ENCODE measurements around the gene TTC39C. TPM values are rescaled to one million over a fixed set of nuclear protein-coding genes. Genes with fewer than 3 reads are reported as not detected.
A peak's percentile ranks its signal among the peaks of the same experiment; 100 is the strongest.

The TTC39C gene
- total RNA-seq, 4 donors from 2014 or later, result 10.6 to 25.4 (median 12.9) TPM

DNA sequence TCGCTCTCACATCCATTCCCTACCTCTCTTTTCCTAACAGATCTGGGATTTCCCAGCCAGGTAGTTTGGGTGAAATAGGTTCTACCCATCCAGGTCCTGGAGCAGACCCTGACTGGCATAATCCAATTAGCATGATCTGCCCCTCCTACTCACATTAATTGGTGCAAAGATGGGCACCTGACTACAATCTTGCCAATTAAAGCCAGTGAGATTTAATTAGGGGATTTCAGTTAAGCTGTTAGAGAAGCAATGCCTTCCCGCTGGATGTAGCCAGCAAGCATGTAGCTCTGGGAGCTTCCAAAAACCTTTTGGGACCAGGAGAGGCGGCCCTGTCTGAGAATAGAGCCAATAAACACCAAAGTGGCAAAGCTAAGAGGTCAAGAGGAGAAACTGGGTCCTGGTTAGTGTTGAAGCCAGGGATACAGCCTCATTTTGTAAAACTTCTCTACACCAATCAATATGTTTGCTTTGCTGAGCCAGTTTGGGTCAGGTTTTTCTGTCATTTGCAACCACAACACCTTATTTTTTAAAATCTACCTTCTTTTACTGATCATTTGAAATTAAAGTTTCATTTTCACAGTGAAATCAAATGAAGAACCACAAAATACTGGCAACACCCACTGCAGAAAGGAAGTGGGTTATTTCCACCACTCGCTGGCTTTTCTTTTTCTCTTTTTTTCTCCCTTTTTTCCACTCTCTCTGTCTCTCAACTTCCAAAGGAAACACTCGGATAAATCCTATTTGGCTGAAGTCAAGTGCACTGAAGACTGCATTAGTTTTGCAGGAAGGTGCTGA is 3.2 kb upstream of the TTC39C start:
- Histone ChIP-seq H3K36me3 (no peaks in the 10 kb centered on the region), H3K4me3 (replicated peaks in 1 of 3) (no peak overlapping the region), H3K9me3 (no peaks in the 10 kb centered on the region), H3K27ac (no peak overlapping the region), H3K4me1 (peaks cover 3 to 7% of the 10 kb centered on the region in 2 donors), H3K27me3 (no peaks in the 10 kb centered on the region)
- no peak for TF ChIP-seq POLR2A (IDR thresholded peaks at IDR 0.05)
- TF ChIP-seq, protein P1, sequence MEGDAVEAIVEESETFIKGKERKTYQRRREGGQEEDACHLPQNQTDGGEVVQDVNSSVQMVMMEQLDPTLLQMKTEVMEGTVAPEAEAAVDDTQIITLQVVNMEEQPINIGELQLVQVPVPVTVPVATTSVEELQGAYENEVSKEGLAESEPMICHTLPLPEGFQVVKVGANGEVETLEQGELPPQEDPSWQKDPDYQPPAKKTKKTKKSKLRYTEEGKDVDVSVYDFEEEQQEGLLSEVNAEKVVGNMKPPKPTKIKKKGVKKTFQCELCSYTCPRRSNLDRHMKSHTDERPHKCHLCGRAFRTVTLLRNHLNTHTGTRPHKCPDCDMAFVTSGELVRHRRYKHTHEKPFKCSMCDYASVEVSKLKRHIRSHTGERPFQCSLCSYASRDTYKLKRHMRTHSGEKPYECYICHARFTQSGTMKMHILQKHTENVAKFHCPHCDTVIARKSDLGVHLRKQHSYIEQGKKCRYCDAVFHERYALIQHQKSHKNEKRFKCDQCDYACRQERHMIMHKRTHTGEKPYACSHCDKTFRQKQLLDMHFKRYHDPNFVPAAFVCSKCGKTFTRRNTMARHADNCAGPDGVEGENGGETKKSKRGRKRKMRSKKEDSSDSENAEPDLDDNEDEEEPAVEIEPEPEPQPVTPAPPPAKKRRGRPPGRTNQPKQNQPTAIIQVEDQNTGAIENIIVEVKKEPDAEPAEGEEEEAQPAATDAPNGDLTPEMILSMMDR (IDR thresholded peaks at IDR 0.05), result no peak
- intact Hi-C loops (cut with DNase I), result no loop called here
- WGBS, 2 donors, result 85 to 86% methylated on average over 5 of the region's 5 CpGs
- DNase-seq, result no peak

DNA sequence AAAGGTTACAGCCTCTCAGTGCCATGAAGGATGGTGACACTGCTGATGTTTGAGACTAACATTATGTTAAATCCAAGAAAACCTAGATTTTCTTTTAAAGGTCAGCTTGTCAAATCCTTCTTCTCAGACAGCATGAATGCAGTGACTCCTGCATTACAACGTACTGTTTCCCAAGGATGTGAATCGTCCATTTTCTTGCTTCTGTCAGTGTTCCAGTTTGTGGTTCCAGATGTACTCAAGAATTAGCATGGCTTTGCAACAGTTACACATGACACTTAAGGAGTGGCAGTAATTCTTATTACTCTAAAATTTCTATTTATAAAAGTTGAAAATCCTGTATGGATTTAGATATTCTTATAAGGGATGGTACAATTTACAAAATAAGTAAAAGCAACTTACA is 1.5 kb upstream of the TTC39C start:
- no peak for DNase-seq
- H3K4me1 ChIP-seq, result peaks cover 3 to 7% of the 10 kb centered on the region in 2 donors
- no peak overlapping the region for H3K27ac ChIP-seq
- H3K36me3 ChIP-seq, result no peaks in the 10 kb centered on the region
- intact Hi-C loops (cut with DNase I), result no loop called here
- no peaks in the 10 kb centered on the region for H3K27me3 ChIP-seq
- H3K9me3 ChIP-seq, result no peaks in the 10 kb centered on the region
- TF ChIP-seq, protein P1 (IDR thresholded peaks at IDR 0.05), result no peak
- TF ChIP-seq POLR2A (IDR thresholded peaks at IDR 0.05), result no peak
- no peak overlapping the region for H3K4me3 ChIP-seq (replicated peaks in 1 of 3)
- 83 to 84% methylated on average over 2 of the region's 2 CpGs for WGBS, 2 donors

DNA sequence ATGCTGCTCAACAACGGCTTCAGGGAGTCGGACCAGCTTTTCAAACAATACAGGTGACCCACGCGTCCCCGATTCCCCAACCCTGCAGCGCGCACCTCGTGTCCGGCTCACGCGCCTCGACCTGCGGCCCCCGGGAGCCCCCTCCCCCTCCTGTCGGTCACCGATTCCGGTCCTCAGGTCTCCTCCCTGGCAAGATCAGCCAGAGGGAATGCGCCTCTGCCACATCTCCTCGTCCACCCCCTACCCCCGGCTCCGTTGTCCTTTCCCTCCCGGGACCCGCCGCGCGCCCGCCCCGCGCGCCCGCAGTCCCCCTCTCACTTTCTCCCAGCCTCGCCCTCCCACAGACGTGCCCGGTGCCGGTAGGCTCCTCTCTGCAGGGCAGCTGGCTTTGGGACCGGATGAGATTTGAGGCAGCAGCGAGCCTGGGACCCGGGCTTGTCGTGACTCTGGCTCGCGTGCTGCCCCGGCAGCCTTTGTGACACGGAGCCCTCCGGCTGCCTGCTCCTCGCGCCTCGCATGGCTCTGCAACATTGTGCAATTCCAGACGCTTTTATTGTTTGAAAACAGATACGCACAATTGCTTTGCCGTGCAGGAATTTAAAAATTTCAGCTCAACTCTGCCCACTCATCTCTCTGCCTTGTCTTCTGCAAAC is 558 bp downstream of the TTC39C start:
- H3K27ac ChIP-seq, result peak overlapping the region; percentile 45 to 82 (median 64)
- peak; percentile 52 to 61 for DNase-seq
- no peaks in the 10 kb centered on the region for H3K27me3 ChIP-seq
- 0 to 1% methylated on average over 26 to 30 of the region's 50 CpGs for WGBS, 2 donors
- no peaks in the 10 kb centered on the region for H3K9me3 ChIP-seq
- H3K36me3 ChIP-seq, result no peaks in the 10 kb centered on the region
- H3K4me3 ChIP-seq (replicated peaks in 1 of 3), result peak overlapping the region; percentile 22 to 89 (median 70)
- intact Hi-C loops (cut with DNase I), result no loop called here
- peaks cover 3 to 7% of the 10 kb centered on the region in 2 donors for H3K4me1 ChIP-seq
- TF ChIP-seq, protein P1 (IDR thresholded peaks at IDR 0.05), result no peak
- TF ChIP-seq POLR2A (IDR thresholded peaks at IDR 0.05), result no peak

DNA sequence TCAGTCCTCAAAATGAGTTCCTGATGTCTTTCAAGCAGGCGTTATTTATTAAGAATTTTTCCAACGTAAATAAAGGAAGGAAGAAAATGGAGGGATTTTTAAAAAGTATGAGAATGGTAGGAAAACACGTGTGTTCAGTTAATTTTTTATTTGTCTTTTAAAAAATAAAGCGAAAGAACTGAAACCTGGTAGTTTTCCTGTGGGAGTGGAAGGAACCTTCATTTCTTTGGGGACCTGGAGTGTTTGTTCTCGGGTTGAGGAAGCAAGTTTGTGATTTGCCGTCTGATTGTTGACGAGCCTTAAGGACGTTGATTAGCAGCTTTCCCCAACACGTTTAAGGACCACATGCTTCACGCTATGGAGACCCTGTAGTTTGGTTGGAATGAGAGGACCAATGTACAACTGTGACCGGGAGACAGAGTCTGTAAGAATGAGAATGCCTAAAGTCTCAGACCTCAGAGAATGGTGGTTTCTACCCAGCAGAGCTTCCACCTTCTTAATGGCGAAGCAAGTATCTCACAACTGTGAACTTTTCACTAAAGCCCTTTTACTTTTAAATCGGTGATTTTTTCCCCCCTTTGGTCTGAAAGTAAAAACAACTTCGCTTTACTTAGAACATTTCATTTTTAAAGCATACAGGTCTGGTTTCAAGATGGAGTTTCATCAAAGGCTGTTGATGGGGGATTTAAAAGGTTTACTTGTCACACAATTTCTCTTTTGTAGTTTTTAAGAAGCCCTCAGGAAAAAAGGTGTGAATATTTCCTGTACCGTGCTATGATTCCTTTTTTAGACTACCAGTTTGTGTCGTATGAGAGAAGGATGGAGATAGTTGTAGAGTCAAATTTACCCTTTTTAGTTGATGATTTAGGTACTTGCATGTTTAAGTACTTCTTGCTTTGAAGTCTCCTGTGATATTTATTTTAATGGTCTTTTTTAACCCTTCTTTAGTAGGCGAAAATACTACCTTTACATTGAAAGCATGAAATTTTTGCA is 1.4 kb downstream of the TTC39C start:
- no peak for DNase-seq
- intact Hi-C loops (cut with DNase I), result no loop called here
- H3K4me1 ChIP-seq, result peaks cover 3 to 7% of the 10 kb centered on the region in 2 donors
- 47 to 49% methylated on average over 17 of the region's 17 CpGs for WGBS, 2 donors
- peak overlapping the region in 1 of 3 donors; percentile 70 for H3K4me3 ChIP-seq (replicated peaks in 1 of 3)
- H3K27me3 ChIP-seq, result no peaks in the 10 kb centered on the region
- no peaks in the 10 kb centered on the region for H3K9me3 ChIP-seq
- H3K27ac ChIP-seq, result no peak overlapping the region
- TF ChIP-seq, protein P1 (IDR thresholded peaks at IDR 0.05), result no peak
- no peak for TF ChIP-seq POLR2A (IDR thresholded peaks at IDR 0.05)
- no peaks in the 10 kb centered on the region for H3K36me3 ChIP-seq

Measured in thyroid gland (tissue), 4 donors.